ENCODE measurements around the gene CAMK2B.

The CAMK2B gene

GRCh38 chr7:44286618-44287487, 38.5 kb downstream of the CAMK2B start:
- no peak for DNase-seq (ENCODE audit: low read depth)

DNA sequence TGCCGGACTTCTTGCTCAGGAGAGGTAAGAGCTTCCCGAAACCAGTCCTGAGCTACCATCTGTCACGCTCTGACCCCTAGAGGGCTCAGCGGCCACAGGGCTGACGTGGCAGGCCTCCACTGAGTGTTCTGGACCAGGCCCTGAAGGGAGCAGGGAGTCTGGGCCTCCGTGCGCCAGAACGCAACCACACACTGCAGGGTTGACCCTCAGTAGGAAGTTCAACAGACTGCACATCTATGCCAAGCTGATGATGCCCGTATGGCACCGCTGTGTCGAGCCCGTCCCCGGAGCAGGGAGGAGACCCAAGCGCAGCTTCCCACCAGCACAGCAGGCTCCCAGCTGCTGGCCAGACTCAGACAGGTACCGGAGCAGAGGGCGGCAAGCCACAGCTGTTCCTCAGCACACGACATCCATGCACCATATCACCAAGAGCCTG, 39.2 kb downstream of the CAMK2B start:
- no peak for DNase-seq (ENCODE audit: low read depth)

GRCh38 chr7:44285561-44285960, 39.8 kb downstream of the CAMK2B start:
- DNase-seq (ENCODE audit: low read depth), result no peak

GRCh38 chr7:44284881-44285541, 40.4 kb downstream of the CAMK2B start:
- no peak for DNase-seq (ENCODE audit: low read depth)

GRCh38 chr7:44284216-44284615, 41.2 kb downstream of the CAMK2B start:
- DNase-seq (ENCODE audit: low read depth), result no peak

- DNase-seq (ENCODE audit: low read depth), result no peak
Observed at GRCh38 chr7:44283381-44284211, 41.8 kb downstream of the CAMK2B start.

DNA sequence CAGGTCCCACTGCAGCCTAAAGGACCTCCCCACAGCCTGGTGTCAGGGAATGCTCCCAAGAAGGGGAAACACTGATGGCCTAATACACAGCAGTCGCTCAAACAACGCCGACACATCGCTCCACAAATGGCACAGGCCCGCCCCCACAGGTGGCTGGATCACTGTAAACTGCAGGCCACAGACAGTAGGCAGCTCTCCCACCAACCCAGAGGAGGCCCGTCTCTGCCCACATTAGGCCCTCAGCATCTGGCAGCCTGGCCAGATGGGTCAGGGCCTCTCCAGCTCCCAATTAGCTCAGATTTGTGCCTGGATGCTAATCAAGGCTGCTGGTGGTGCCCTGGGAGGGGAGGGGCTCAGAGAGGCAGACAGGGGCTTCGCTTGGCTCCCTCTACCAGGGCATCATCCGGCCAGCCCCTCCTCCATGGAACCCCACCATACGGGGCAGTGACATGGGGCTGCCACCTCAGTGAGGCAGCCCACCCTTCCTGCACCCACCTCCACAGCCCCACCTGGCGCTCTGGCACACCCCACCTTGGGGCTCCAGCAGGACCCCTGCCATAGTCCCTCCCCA, 42.7 kb downstream of the CAMK2B start:
- no peak for DNase-seq (ENCODE audit: low read depth)

DNA sequence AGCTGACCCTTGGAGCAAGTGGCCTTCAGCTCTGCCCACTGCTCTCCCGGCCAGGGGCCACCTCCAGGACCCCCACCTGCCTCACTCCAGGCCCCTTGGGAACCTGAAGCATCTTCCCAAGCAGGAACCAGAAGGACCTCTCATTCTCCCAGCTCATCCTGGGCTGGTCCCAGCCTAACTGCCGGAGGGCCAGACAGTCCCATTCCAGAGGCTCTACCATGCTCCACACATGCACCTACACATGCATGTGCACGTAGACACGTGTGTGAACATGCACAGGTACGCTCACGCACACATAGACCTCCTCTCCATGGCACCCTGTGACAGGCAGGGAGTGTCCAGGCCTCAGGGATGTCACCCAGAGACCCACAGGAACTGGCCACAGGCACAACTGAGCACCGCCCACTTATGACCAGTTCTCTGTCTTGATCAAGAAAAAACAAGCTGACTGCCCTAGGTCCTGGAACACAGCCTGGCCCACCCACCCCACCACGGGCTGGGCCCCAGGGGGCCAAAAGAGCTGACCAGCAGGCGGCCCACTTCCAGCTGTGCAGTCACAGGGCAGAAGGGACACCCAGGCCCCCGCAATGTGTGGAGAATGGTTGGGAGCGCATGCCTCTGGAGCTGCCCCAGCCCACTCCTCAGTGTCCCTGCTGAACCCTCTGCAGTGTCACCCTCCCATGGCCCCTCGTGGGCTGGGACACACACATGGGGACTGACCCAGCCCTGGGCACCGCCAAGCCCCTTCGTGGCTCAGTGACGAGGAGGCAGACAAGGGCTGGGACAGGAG, 43.4 kb downstream of the CAMK2B start:
- DNase-seq (ENCODE audit: low read depth), result no peak

- no peak for DNase-seq (ENCODE audit: low read depth)
Observed at GRCh38 chr7:44280993-44281721, 44.2 kb downstream of the CAMK2B start.

GRCh38 chr7:44280636-44280992, 44.8 kb downstream of the CAMK2B start:
- no peak for DNase-seq (ENCODE audit: low read depth)

DNA sequence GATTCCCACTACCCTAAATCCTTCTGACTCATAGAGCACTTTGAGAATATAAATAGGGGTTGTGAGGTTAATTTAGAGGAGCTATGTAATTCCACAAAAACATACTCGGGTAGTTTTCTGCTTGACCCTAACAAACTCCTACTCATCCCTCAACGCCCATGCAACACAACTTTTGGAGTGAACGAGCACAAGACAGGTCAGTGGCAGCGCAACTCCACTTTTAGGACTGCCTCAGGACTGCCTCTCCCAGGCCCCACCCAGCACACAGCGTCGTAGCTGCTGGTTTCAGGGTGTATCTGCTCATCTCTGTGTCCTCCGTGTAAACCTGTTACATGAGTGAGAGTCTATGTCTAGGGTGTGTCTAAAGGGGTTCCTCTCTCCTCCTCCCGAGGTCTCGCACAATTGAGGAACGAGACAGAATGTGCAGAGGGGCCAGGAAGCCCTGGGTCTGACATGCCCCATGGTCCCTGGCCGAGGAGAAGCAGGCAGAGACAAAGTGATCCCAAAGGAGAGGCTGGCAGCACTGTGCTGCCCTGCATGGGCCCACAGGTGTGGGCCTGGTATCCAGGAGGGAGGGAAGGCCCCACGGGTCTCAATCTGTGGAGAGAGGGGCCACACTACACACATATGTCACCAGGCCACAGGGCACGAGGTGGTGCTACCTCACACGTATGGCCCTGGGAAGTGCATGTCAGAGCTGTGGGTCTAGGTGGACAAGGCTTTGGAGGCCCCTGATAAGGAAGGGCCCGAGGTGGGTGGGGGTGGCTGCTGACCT, 45.5 kb downstream of the CAMK2B start:
- DNase-seq (ENCODE audit: low read depth), result no peak

DNA sequence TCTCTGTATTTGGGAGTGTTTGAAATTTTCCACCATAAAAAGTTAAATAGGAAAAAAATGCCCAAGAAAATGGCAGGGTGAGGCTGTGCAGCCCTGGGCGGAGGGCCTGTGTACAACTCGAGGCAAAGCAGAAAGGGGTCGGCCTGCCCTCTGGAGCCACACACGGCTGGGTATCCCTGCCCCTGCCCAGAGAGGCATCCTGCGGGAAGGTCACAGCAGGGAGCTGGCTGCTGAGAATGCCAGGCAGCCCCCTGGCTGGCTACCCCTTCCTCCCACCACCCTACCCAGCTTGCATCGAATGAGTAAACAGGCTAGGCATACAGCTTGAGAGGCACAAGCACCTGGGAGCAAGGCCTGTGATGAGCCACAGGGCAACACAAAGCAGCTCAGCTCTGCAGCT, 46.1 kb downstream of the CAMK2B start:
- no peak for DNase-seq (ENCODE audit: low read depth)

DNA sequence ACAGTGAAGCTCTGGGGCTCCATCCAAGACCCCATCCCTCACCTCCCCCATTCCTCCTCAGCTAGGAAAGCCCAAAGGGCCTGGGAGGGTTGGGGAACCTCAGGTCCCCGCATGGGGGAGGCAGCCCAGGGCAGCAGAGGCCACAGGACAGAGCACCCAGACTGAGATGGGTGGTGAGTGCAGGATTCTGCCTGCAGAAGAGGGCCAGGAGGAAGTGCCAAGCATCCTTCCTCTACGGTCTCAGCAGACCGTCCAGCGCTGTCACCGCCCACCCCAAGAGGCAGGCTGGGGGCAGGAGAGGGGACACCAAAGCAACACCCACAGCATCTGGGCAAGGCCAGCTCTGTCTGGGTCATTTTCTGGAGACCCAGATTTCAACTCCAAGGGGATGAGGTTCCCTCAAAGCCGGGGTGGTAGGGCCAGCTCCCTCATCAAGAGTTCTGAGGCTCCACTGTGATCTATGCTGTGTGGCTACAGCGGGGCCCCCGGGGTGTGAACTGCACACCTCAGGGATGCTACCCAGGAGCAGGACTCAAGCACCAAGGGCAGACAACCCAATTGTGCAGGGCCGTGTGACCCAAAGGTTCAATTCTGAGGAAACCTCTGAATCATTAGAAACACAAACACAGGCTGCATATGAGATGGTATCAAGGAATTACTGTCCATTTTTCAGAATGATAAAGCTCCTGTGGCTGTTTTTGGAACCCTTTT, 46.8 kb downstream of the CAMK2B start:
- no peak for DNase-seq (ENCODE audit: low read depth)

DNA sequence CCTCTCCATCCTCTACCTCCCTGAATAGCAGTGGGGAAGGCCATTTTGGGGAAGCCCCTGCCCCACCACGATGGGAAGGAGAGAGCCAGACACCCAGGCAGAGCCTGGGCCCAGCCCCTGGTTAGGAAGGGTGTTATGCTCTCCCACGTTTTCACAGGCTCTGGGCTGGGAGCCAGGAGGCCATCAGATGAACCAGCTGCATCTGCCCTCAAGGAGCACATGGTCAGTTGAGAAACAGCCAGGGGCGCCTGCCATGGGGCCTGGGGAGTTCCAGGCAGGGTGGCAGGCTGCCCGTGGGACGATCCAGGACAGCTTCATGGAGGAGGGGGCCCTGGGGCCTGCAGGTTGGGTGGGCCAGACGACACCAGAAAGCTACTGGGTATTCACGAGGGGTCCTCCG, 47.5 kb downstream of the CAMK2B start:
- no peak for DNase-seq (ENCODE audit: low read depth)

DNA sequence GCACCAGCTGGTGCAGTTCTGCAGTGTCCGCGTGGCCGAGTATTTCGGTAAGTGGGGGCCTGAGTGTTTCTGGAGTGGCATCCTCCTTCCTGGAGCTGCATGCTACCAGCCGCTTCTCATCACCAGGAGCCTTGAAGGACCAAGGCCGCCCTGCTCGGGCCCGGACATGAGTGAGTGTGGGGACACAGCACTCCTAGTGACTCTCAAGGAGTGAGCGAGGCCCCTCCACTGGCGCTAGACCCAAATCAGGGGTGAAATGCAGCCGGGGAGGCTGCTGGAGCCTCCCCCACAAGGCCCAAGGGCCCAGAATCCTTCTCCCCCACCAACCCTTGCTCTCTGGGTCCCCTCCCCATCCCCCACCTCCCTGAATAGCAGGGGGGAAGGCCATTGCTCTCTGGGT, 48.0 kb downstream of the CAMK2B start:
- DNase-seq (ENCODE audit: low read depth), result no peak

DNA sequence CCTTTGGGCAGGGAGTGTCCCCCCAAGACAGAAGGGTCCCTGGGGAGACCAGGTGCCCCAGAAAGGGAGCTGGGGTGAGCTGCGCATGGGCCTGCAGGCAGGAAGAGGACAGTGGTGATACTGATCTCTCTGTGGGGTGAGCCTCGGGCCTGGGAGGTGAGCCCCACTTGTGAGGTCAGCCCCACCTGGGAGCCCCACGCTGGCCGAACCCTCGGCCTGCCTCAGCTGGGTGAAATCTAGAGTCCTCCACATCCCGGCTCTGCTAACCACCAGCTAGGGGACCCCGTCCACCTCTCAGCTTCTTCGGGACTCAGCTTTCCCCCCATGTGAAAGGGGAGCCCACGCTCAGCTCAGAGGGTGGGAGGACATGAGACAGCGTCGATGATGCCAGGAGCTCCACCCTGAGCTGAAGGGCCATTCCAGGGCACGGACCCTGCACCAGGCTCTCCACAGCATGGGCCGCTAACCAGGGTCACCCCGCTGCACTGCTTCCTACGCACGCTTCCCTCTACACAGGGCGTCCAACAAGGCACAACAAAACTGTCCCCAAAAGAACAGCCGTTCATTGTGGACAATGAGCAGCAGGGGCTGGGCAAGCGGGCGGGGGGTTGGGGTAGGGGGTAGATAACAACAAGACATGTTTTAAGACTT, 48.7 kb downstream of the CAMK2B start:
- DNase-seq (ENCODE audit: low read depth), result no peak

DNA sequence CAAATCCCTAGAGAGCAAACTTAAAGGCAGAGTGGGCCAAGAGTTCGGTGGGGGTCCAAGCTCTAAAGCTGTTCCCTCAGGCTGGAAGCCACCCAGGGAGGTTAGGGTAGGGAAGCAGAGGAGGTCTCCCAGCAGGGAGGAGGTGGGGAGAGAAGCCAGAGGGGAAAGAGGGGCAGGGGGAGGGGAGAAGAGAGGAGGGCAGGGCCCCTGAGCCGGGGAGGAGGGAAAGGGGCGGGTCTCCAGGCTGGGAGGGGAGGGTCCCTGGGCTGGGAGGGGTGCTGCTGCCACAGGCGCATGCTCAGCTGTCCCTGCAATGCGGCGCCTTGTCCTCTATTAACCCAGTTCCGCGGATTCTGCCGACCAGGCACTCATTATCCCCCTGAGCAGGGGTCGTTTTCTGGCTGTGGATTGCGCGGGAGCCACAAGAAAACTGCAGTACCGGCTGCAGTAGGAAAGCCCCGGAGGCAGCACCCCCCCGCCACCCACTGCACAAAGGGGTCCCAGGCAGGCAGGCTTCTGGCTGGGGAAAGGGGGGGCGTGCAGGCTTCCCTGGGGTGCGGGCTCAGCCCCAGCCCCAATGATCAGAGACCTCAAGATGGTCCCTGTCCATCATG, 49.3 kb downstream of the CAMK2B start:
- DNase-seq (ENCODE audit: low read depth), result no peak

GRCh38 chr7:44275146-44275545, 50.2 kb downstream of the CAMK2B start:
- no peak for DNase-seq (ENCODE audit: low read depth)

DNA sequence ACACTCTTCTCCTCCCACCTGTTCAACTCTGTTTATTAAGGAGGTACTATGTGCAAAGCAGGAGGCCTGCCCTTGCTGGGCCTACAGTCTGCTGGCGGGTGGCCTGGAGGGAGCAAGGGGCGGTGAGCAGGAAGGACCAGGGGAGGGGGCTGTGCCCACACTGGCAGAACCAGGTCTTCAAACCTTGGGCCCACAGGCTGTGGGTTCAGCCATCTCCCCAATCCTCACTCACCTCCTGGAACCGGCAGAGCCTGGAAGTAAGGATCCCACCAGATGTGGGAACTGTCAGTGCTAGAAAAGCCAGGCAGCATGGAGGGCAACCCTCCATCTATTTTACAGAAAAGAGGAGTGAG, 50.8 kb downstream of the CAMK2B start:
- no peak for DNase-seq (ENCODE audit: low read depth)
